Keratinocyte (primary cell): ENCODE results near the gene POLD2. TPM values are rescaled to one million over a fixed set of nuclear protein-coding genes. Genes with fewer than 3 reads are reported as not detected.

Experiments used
- DNase-seq: peaks from one replicate; pipeline ENCODE4 v3.0.0-alpha.2; 2011; ENCODE audit warnings: low read depth, missing footprints, low spot score
- FAIRE-seq: peaks from 2 replicates; lab custom pipeline; 2011; peaks lifted over from hg19 to GRCh38; lab: Jason Lieb, UNC
- H2AFZ ChIP-seq: 2 replicates; pipeline ENCODE4 v1.6.0; 2012; ENCODE audit warnings: low read length, control low read depth, inconsistent platforms; ENCODE audit not compliant: control insufficient read depth
- H3K27ac ChIP-seq: 2 replicates; pipeline ENCODE4 v1.5.1; 2011; ENCODE audit warnings: low read length; ENCODE audit not compliant: control insufficient read depth, insufficient read depth
- H3K27me3 ChIP-seq: 3 replicates; pipeline ENCODE4 v1.6.0; 2011; ENCODE audit warnings: low read length; ENCODE audit not compliant: control insufficient read depth, insufficient read depth; ENCODE audit errors: extremely low read depth
- H3K36me3 ChIP-seq, 2 experiments: 2 replicates in 1 of 2; 3 replicates in 1 of 2; pipeline ENCODE4 v1.5.1; 2011; ENCODE audit warnings: low read length in 2 of 2, mild to moderate bottlenecking in 1 of 2; ENCODE audit not compliant: control insufficient read depth in 2 of 2, insufficient read depth in 2 of 2; ENCODE audit errors: extremely low read depth in 1 of 2
- H3K4me1 ChIP-seq: 3 replicates; pipeline ENCODE4 v1.5.1; 2011; ENCODE audit warnings: low read length; ENCODE audit not compliant: control insufficient read depth, insufficient read depth; ENCODE audit errors: extremely low read depth
- H3K4me2 ChIP-seq: 3 replicates; pipeline ENCODE4 v1.6.0; 2011; ENCODE audit warnings: low read depth, low read length; ENCODE audit not compliant: control insufficient read depth, insufficient read depth; ENCODE audit errors: extremely low read depth
- H3K4me3 ChIP-seq, 3 experiments: fragments of 200-600 bp in 1 of 3; sonication (generic) in 1 of 3; 2 replicates in 2 of 3; 3 replicates in 1 of 3; pipeline ENCODE4 v1.5.1; 2011 to 2016; ENCODE audit warnings: low read length in 3 of 3, mild to moderate bottlenecking in 3 of 3, control low read depth in 2 of 3, inconsistent platforms in 1 of 3, low read depth in 1 of 3, mixed read lengths in 1 of 3, mixed run types in 1 of 3, moderate library complexity in 1 of 3; ENCODE audit not compliant: control insufficient read depth in 2 of 3, insufficient read depth in 2 of 3; ENCODE audit errors: extremely low read depth in 1 of 3
- H3K79me2 ChIP-seq: 2 replicates; pipeline ENCODE4 v1.6.0; 2012; ENCODE audit warnings: low read length; ENCODE audit not compliant: control insufficient read depth, insufficient read depth
- H3K9ac ChIP-seq: 3 replicates; pipeline ENCODE4 v1.6.0; 2011; ENCODE audit warnings: low read length; ENCODE audit not compliant: control insufficient read depth, insufficient read depth; ENCODE audit errors: extremely low read depth
- H3K9me1 ChIP-seq: 3 replicates; pipeline ENCODE4 v1.6.0; 2011; ENCODE audit warnings: low read length; ENCODE audit not compliant: control insufficient read depth, insufficient read depth; ENCODE audit errors: extremely low read depth
- H3K9me3 ChIP-seq: 2 replicates; pipeline ENCODE4 v1.5.1; 2012; ENCODE audit warnings: low read depth, low read length; ENCODE audit not compliant: control insufficient read depth
- H4K20me1 ChIP-seq: 3 replicates; pipeline ENCODE4 v1.6.0; 2011; ENCODE audit warnings: low read length; ENCODE audit not compliant: control insufficient read depth, insufficient read depth; ENCODE audit errors: extremely low read depth
- EZH2 ChIP-seq: IDR thresholded peaks from one replicate; pipeline ENCODE4 v1.6.1; 2012; ENCODE audit warnings: inconsistent platforms, mild to moderate bottlenecking, low read length, moderate library complexity
- dilution Hi-C: fragments of 300-500 bp; cut with MboI; formaldehyde crosslinking; loops from one replicate; pipeline ENCODE4 v1.7.0; 2020; ENCODE audit warnings: low sequenced_read_pairs; ENCODE audit not compliant: extremely low pct_ligation_motif_present
- polyA plus RNA-seq, 5 experiments: library from polyadenylated mRNA; depleted of rRNA in 3 of 5; stranded (reverse) in 3 of 5; stranded (forward) in 1 of 5; unstranded in 1 of 5; fragments of >200 nt; gene quantifications; 1 replicate in 1 of 5; 2 replicates in 3 of 5; 3 replicates in 1 of 5; pipeline versions ENCODE4 v1.2.1 to v1.2.3, GENCODE V29; 2011 to 2012; ENCODE audit warnings: missing spikeins in 2 of 5, low read depth in 1 of 5, low replicate concordance in 1 of 5
- TF ChIP-seq, protein P1 (sequence below), 3 experiments: IDR thresholded peaks in 1 of 3; conservative IDR thresholded peaks in 1 of 3; optimal IDR thresholded peaks in 1 of 3; 2 replicates in 2 of 3; 3 replicates in 1 of 3; pipeline versions ENCODE3 to v1.5.1; 2011; ENCODE audit warnings: low read length in 3 of 3, mild to moderate bottlenecking in 3 of 3, moderate library complexity in 2 of 3, control low read depth in 1 of 3, inconsistent platforms in 1 of 3; ENCODE audit not compliant: insufficient read depth in 2 of 3; ENCODE audit errors: extremely low read depth in 1 of 3

POLD2 gene
- polyA plus RNA-seq, 1 donor (not counting 4 experiments of a cell fraction or from before 2014, with no cell fraction given) = 158 TPM

DNA sequence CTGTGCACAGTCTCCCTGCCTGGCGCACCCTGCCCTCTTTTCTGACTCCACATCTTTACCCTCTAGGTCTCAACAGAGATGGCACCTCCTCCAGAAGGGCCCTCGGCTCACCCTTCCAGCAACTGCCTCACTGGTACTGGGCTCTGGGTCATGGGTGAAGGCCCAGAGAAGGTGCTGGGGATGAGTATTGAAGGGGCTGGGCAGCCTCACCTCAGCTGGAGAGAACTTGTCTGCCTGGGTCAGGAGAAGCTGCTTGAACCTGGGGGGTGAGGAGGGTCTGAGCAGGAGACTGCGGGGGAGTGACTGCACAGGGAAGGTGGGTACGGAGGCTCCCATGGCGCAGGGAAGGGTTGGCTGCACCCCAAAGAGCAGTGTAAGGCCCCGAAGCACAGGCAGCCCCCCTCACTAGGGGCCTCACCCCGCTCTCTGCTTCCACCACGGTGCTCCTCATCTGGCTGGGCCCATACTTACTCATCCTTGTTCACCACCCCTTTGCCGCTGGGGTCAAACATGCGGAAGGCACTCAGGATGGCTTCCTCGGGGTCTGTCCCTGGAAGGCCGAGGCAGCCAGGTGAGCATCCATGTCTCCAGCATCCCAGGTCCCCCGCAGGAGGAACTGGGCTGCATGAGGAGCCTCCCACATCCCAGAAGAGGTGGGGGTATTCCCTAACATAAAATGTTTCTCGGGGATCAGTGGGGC is 16.1 kb upstream of the POLD2 start:
- H3K9ac ChIP-seq = no peak overlapping the region
- no peaks in the 10 kb centered on the region for H3K9me3 ChIP-seq
- no peak for TF ChIP-seq EZH2
- TF ChIP-seq, protein P1, sequence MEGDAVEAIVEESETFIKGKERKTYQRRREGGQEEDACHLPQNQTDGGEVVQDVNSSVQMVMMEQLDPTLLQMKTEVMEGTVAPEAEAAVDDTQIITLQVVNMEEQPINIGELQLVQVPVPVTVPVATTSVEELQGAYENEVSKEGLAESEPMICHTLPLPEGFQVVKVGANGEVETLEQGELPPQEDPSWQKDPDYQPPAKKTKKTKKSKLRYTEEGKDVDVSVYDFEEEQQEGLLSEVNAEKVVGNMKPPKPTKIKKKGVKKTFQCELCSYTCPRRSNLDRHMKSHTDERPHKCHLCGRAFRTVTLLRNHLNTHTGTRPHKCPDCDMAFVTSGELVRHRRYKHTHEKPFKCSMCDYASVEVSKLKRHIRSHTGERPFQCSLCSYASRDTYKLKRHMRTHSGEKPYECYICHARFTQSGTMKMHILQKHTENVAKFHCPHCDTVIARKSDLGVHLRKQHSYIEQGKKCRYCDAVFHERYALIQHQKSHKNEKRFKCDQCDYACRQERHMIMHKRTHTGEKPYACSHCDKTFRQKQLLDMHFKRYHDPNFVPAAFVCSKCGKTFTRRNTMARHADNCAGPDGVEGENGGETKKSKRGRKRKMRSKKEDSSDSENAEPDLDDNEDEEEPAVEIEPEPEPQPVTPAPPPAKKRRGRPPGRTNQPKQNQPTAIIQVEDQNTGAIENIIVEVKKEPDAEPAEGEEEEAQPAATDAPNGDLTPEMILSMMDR (optimal IDR thresholded peaks at IDR 0.05 in 1 of 3, IDR thresholded peaks at IDR 0.05 in 1 of 3, conservative IDR thresholded peaks at IDR 0.05 in 1 of 3; ENCODE audit: extremely low read depth in 1 of 3, insufficient read depth in 2 of 3, low read length in 3 of 3) = no peak
- H3K4me2 ChIP-seq = no peak overlapping the region
- dilution Hi-C loops = no loop called here
- DNase-seq (no peak), FAIRE-seq (no peak)
- H3K79me2 ChIP-seq = no peaks in the 10 kb centered on the region
- no peaks in the 10 kb centered on the region for H3K4me1 ChIP-seq
- no peaks in the 10 kb centered on the region for H4K20me1 ChIP-seq
- H3K4me3 ChIP-seq = no peak overlapping the region
- H3K27me3 ChIP-seq = peaks cover 10% of the 10 kb centered on the region
- no peaks in the 10 kb centered on the region for H3K36me3 ChIP-seq
- no peaks in the 10 kb centered on the region for H3K9me1 ChIP-seq
- no peak overlapping the region for H3K27ac ChIP-seq
- H2AFZ ChIP-seq = no peak overlapping the region

DNA sequence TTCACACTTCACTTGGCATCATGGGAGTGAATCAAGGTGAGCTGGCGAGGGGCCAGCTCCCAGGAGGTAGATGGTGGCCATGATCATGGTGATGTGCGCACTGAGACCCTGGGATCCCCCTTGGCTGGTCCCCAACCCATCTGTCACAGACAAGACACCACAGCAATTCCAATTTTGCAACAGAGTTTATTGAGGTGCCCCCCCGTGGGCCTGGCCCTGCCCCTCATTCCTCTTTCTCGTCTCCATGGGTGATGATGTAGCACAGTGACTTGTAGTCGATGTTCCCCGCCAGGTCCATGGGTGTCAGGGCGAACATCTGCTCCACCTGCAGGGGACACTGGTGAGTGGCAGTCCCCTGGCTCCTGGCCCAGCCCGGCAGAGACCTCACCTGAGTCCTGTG is 15.3 kb upstream of the POLD2 start:
- H4K20me1 ChIP-seq = no peaks in the 10 kb centered on the region
- FAIRE-seq (no peak), DNase-seq (no peak)
- no peak for TF ChIP-seq EZH2
- TF ChIP-seq, protein P1 (optimal IDR thresholded peaks at IDR 0.05 in 1 of 3, IDR thresholded peaks at IDR 0.05 in 1 of 3, conservative IDR thresholded peaks at IDR 0.05 in 1 of 3; ENCODE audit: extremely low read depth in 1 of 3, insufficient read depth in 2 of 3, low read length in 3 of 3) = no peak
- H3K79me2 ChIP-seq = no peaks in the 10 kb centered on the region
- no peak overlapping the region for H3K9ac ChIP-seq
- H3K9me3 ChIP-seq = no peaks in the 10 kb centered on the region
- H3K27ac ChIP-seq = no peak overlapping the region
- H3K9me1 ChIP-seq = no peaks in the 10 kb centered on the region
- no peak overlapping the region for H2AFZ ChIP-seq
- H3K4me2 ChIP-seq = no peak overlapping the region
- dilution Hi-C loops = no loop called here
- no peaks in the 10 kb centered on the region for H3K4me1 ChIP-seq
- H3K4me3 ChIP-seq = no peak overlapping the region
- H3K27me3 ChIP-seq = peaks cover 10% of the 10 kb centered on the region
- H3K36me3 ChIP-seq = no peaks in the 10 kb centered on the region
